Measurements from ENCODE around the gene GFOD2. TPM values are rescaled to one million over a fixed set of nuclear protein-coding genes. Genes with fewer than 3 reads are reported as not detected.

GFOD2 gene
- total and polyA plus RNA-seq, 4 donors = 7.4 to 27.3 (median 13.6) TPM

- Histone ChIP-seq H3K36me3 (ENCODE audit: control insufficient read depth in 1 of 2, insufficient read depth in 2 of 2, low read length in 1 of 2) (peaks cover 2 to 6% of the 10 kb centered on the region in 2 donors), H3K9me3 (ENCODE audit: control insufficient read depth, low read length) (no peaks in the 10 kb centered on the region), H3K27ac (ENCODE audit: low read depth in 1 of 2, low read length in 2 of 2) (no peak overlapping the region), H3K4me1 (ENCODE audit: control insufficient read depth in 1 of 2, insufficient read depth in 2 of 2, low read length in 2 of 2) (no peaks in the 10 kb centered on the region), H3K4me3 (ENCODE audit: low read length in 2 of 2) (no peak overlapping the region), H3K27me3 (ENCODE audit: control insufficient read depth in 1 of 2, insufficient read depth in 2 of 2, low read length in 1 of 2) (no peaks in the 10 kb centered on the region)
- WGBS, 2 donors = 93 to 96% methylated on average over 4 of the region's 4 CpGs
- ATAC-seq (ENCODE audit: low FRiP score) (no peak), DNase-seq (no peak)
- intact Hi-C loops (cut with DNase I) = no loop called here
These were observed 35.3 kb downstream of the GFOD2 start for GRCh38 chr16:67683767-67684166.

GRCh38 chr16:67679935-67680897, 38.9 kb downstream of the GFOD2 start:
- 92% methylated on average over 10 of the region's 10 CpGs for WGBS, 2 donors
- Histone ChIP-seq H3K4me3 (ENCODE audit: low read length in 2 of 2) (no peak overlapping the region), H3K27me3 (ENCODE audit: control insufficient read depth in 1 of 2, insufficient read depth in 2 of 2, low read length in 1 of 2) (no peaks in the 10 kb centered on the region), H3K4me1 (ENCODE audit: control insufficient read depth in 1 of 2, insufficient read depth in 2 of 2, low read length in 2 of 2) (no peaks in the 10 kb centered on the region), H3K9me3 (ENCODE audit: control insufficient read depth, low read length) (no peaks in the 10 kb centered on the region), H3K36me3 (ENCODE audit: control insufficient read depth in 1 of 2, insufficient read depth in 2 of 2, low read length in 1 of 2) (peaks cover 2 to 6% of the 10 kb centered on the region in 2 donors), H3K27ac (ENCODE audit: low read depth in 1 of 2, low read length in 2 of 2) (no peak overlapping the region)
- DNase-seq = no peak
- ATAC-seq (ENCODE audit: low FRiP score) = no peak
- intact Hi-C loops (cut with DNase I) = no loop called here

- intact Hi-C loops (cut with DNase I) = no loop called here
These were observed 40.6 kb downstream of the GFOD2 start for GRCh38 chr16:67678354-67679023.

GRCh38 chr16:67677712-67678111, 41.4 kb downstream of the GFOD2 start:
- intact Hi-C loops (cut with DNase I) = no loop called here
- Histone ChIP-seq H3K4me3 (ENCODE audit: low read length in 2 of 2) (no peak overlapping the region), H3K4me1 (ENCODE audit: control insufficient read depth in 1 of 2, insufficient read depth in 2 of 2, low read length in 2 of 2) (no peaks in the 10 kb centered on the region), H3K9me3 (ENCODE audit: control insufficient read depth, low read length) (no peaks in the 10 kb centered on the region), H3K27ac (ENCODE audit: low read depth in 1 of 2, low read length in 2 of 2) (no peak overlapping the region), H3K27me3 (ENCODE audit: control insufficient read depth in 1 of 2, insufficient read depth in 2 of 2, low read length in 1 of 2) (no peaks in the 10 kb centered on the region), H3K36me3 (ENCODE audit: control insufficient read depth in 1 of 2, insufficient read depth in 2 of 2, low read length in 1 of 2) (peaks cover 0 to under 1% of the 10 kb centered on the region in 2 donors)
- DNase-seq (no peak), ATAC-seq (ENCODE audit: low FRiP score) (no peak)
- 97 to 100% methylated on average over 1 of the region's 1 CpG for WGBS, 2 donors

More at GRCh38 chr16:67678354-67679023, 40.6 kb downstream of the GFOD2 start:
- DNase-seq (no peak), ATAC-seq (ENCODE audit: low FRiP score) (no peak)
- no peaks in the 10 kb centered on the region for H3K27me3 ChIP-seq (ENCODE audit: control insufficient read depth in 1 of 2, insufficient read depth in 2 of 2, low read length in 1 of 2)
- H3K4me1 ChIP-seq (ENCODE audit: control insufficient read depth in 1 of 2, insufficient read depth in 2 of 2, low read length in 2 of 2) = no peaks in the 10 kb centered on the region
- no peak overlapping the region for H3K4me3 ChIP-seq (ENCODE audit: low read length in 2 of 2)
- H3K36me3 ChIP-seq (ENCODE audit: control insufficient read depth in 1 of 2, insufficient read depth in 2 of 2, low read length in 1 of 2) = peaks cover under 1 to 1% of the 10 kb centered on the region in 2 donors
- no peaks in the 10 kb centered on the region for H3K9me3 ChIP-seq (ENCODE audit: control insufficient read depth, low read length)
- H3K27ac ChIP-seq (ENCODE audit: low read depth in 1 of 2, low read length in 2 of 2) = no peak overlapping the region
- 89 to 90% methylated on average over 12 of the region's 12 CpGs for WGBS, 2 donors

GRCh38 chr16:67676939-67677338, 42.2 kb downstream of the GFOD2 start:
- Histone ChIP-seq H3K27me3 (ENCODE audit: control insufficient read depth in 1 of 2, insufficient read depth in 2 of 2, low read length in 1 of 2) (no peaks in the 10 kb centered on the region), H3K4me1 (ENCODE audit: control insufficient read depth in 1 of 2, insufficient read depth in 2 of 2, low read length in 2 of 2) (no peaks in the 10 kb centered on the region), H3K4me3 (ENCODE audit: low read length in 2 of 2) (no peak overlapping the region), H3K27ac (ENCODE audit: low read depth in 1 of 2, low read length in 2 of 2) (no peak overlapping the region), H3K36me3 (ENCODE audit: control insufficient read depth in 1 of 2, insufficient read depth in 2 of 2, low read length in 1 of 2) (no peaks in the 10 kb centered on the region), H3K9me3 (ENCODE audit: control insufficient read depth, low read length) (no peaks in the 10 kb centered on the region)
- ATAC-seq (ENCODE audit: low FRiP score) = no peak
- intact Hi-C loops (cut with DNase I) = no loop called here
- no peak for DNase-seq
- 81 to 84% methylated on average over 8 of the region's 8 CpGs for WGBS, 2 donors

- H3K27me3 ChIP-seq (ENCODE audit: control insufficient read depth in 1 of 2, insufficient read depth in 2 of 2, low read length in 1 of 2) = no peaks in the 10 kb centered on the region
- no peaks in the 10 kb centered on the region for H3K36me3 ChIP-seq (ENCODE audit: control insufficient read depth in 1 of 2, insufficient read depth in 2 of 2, low read length in 1 of 2)
- intact Hi-C loops (cut with DNase I) = no loop called here
- DNase-seq (no peak), ATAC-seq (ENCODE audit: low FRiP score) (no peak)
- 92% methylated on average over 4 of the region's 4 CpGs for WGBS, 2 donors
- H3K4me3 ChIP-seq (ENCODE audit: low read length in 2 of 2) = no peak overlapping the region
- H3K27ac ChIP-seq (ENCODE audit: low read depth in 1 of 2, low read length in 2 of 2) = no peak overlapping the region
- no peaks in the 10 kb centered on the region for H3K9me3 ChIP-seq (ENCODE audit: control insufficient read depth, low read length)
- H3K4me1 ChIP-seq (ENCODE audit: control insufficient read depth in 1 of 2, insufficient read depth in 2 of 2, low read length in 2 of 2) = no peaks in the 10 kb centered on the region
These were observed 42.6 kb downstream of the GFOD2 start for GRCh38 chr16:67676516-67676915.

GRCh38 chr16:67675999-67676398, 43.1 kb downstream of the GFOD2 start:
- no peak overlapping the region for H3K4me3 ChIP-seq (ENCODE audit: low read length in 2 of 2)
- no peaks in the 10 kb centered on the region for H3K36me3 ChIP-seq (ENCODE audit: control insufficient read depth in 1 of 2, insufficient read depth in 2 of 2, low read length in 1 of 2)
- no peaks in the 10 kb centered on the region for H3K4me1 ChIP-seq (ENCODE audit: control insufficient read depth in 1 of 2, insufficient read depth in 2 of 2, low read length in 2 of 2)
- no peaks in the 10 kb centered on the region for H3K27me3 ChIP-seq (ENCODE audit: control insufficient read depth in 1 of 2, insufficient read depth in 2 of 2, low read length in 1 of 2)
- 97% methylated on average over 7 of the region's 7 CpGs for WGBS, 2 donors
- no peak overlapping the region for H3K27ac ChIP-seq (ENCODE audit: low read depth in 1 of 2, low read length in 2 of 2)
- ATAC-seq (ENCODE audit: low FRiP score) (no peak), DNase-seq (no peak)
- H3K9me3 ChIP-seq (ENCODE audit: control insufficient read depth, low read length) = no peaks in the 10 kb centered on the region
- intact Hi-C loops (cut with DNase I) = no loop called here

GRCh38 chr16:67675579-67675935, 43.6 kb downstream of the GFOD2 start:
- DNase-seq = no peak
- H3K27me3 ChIP-seq (ENCODE audit: control insufficient read depth in 1 of 2, insufficient read depth in 2 of 2, low read length in 1 of 2) = no peaks in the 10 kb centered on the region
- ATAC-seq (ENCODE audit: low FRiP score) = no peak
- intact Hi-C loops (cut with DNase I) = no loop called here
- H3K27ac ChIP-seq (ENCODE audit: low read depth in 1 of 2, low read length in 2 of 2) = no peak overlapping the region
- WGBS, 2 donors = 95 to 96% methylated on average over 17 of the region's 17 CpGs
- no peak overlapping the region for H3K4me3 ChIP-seq (ENCODE audit: low read length in 2 of 2)
- no peaks in the 10 kb centered on the region for H3K36me3 ChIP-seq (ENCODE audit: control insufficient read depth in 1 of 2, insufficient read depth in 2 of 2, low read length in 1 of 2)
- no peaks in the 10 kb centered on the region for H3K9me3 ChIP-seq (ENCODE audit: control insufficient read depth, low read length)
- H3K4me1 ChIP-seq (ENCODE audit: control insufficient read depth in 1 of 2, insufficient read depth in 2 of 2, low read length in 2 of 2) = no peaks in the 10 kb centered on the region
